H1 (cell line): ENCODE measurements around the gene SRSF9. TPM values are rescaled to one million over a fixed set of nuclear protein-coding genes. Genes with fewer than 3 reads are reported as not detected.

ENCODE experiments used
- CTCF ChIA-PET: fragments of 300-600 bp; sonication (Branson Sonifier 250); formaldehyde crosslinking; loops from one replicate; lab custom pipeline; 2021; ENCODE audit not compliant: partially characterized antibody; lab: Charles Lee
- POLR2A ChIA-PET: fragments of 300-600 bp; sonication (Branson Sonifier 250); formaldehyde crosslinking; loops from one replicate; lab custom pipeline; 2021; ENCODE audit warnings: inconsistent platforms; ENCODE audit not compliant: partially characterized antibody; lab: Charles Lee
- DNase-seq, 2 experiments: peaks; one replicate each; pipeline versions ENCODE4 v3.0.0 to v3.0.0-alpha.2; 2010 to 2022; ENCODE audit warnings: low spot score in 2 of 2, low read depth in 1 of 2, mixed read lengths in 1 of 2
- FAIRE-seq: peaks from 2 replicates; lab custom pipeline; 2011; peaks lifted over from hg19 to GRCh38; lab: Jason Lieb, UNC
- H2AFZ ChIP-seq: 2 replicates; pipeline ENCODE4 v1.8.1; 2012; ENCODE audit warnings: low read length, inconsistent platforms
- H2AK5ac ChIP-seq: 2 replicates; pipeline ENCODE4 v1.6.1; 2013; ENCODE audit warnings: low read depth, low read length
- H2BK120ac ChIP-seq: replicated peaks from 2 replicates; pipeline ENCODE3; 2013; ENCODE audit warnings: low read depth, low read length, inconsistent platforms
- H2BK12ac ChIP-seq: 2 replicates; pipeline ENCODE4 v1.6.1; 2013; ENCODE audit warnings: low read depth, low read length
- H2BK15ac ChIP-seq: 2 replicates; pipeline ENCODE4 v1.6.1; 2013; ENCODE audit warnings: low read length
- H2BK20ac ChIP-seq: 2 replicates; pipeline ENCODE4 v1.6.1; 2013; ENCODE audit warnings: low read length
- H2BK5ac ChIP-seq: 2 replicates; pipeline ENCODE4 v1.6.1; 2013; ENCODE audit warnings: low read depth, low read length
- H3K14ac ChIP-seq: 2 replicates; pipeline ENCODE4 v1.6.1; 2013; ENCODE audit warnings: inconsistent platforms; ENCODE audit not compliant: insufficient read length
- H3K18ac ChIP-seq: 2 replicates; pipeline ENCODE4 v1.6.1; 2013; ENCODE audit warnings: low read length; ENCODE audit errors: extremely low read depth
- H3K23ac ChIP-seq: 2 replicates; pipeline ENCODE4 v1.6.1; 2013; ENCODE audit warnings: inconsistent platforms; ENCODE audit not compliant: insufficient read length
- H3K23me2 ChIP-seq: 2 replicates; pipeline ENCODE4 v1.6.1; 2013; ENCODE audit warnings: low read depth, low read length
- H3K27ac ChIP-seq: 2 replicates; pipeline ENCODE4 v1.6.1; 2011; ENCODE audit warnings: low read depth, low read length, inconsistent platforms
- H3K27me3 ChIP-seq, 4 experiments: replicated peaks in 1 of 4; 1 replicate in 1 of 4; 2 replicates in 3 of 4; pipeline versions ENCODE4 v1.6.1 to v1.8.1; 2011 to 2013; ENCODE audit warnings: low read length in 3 of 4, mild to moderate bottlenecking in 3 of 4, inconsistent platforms in 2 of 4, mixed read lengths in 2 of 4, moderate library complexity in 1 of 4; ENCODE audit not compliant: control insufficient read depth in 3 of 4, insufficient read depth in 3 of 4; ENCODE audit errors: extremely low read depth in 1 of 4
- H3K36me3 ChIP-seq, 4 experiments: 2 replicates each; pipeline versions ENCODE4 v1.6.1 to v1.8.1; 2011 to 2013; ENCODE audit warnings: mild to moderate bottlenecking in 4 of 4, low read length in 3 of 4, moderate library complexity in 2 of 4, control low read depth in 1 of 4, inconsistent platforms in 1 of 4; ENCODE audit not compliant: insufficient read depth in 4 of 4, control insufficient read depth in 2 of 4
- H3K4ac ChIP-seq: replicated peaks from 2 replicates; pipeline ENCODE3; 2013; ENCODE audit warnings: low read length, low read depth, mixed read lengths, inconsistent platforms; ENCODE audit not compliant: insufficient read length
- H3K4me1 ChIP-seq, 4 experiments: replicated peaks in 1 of 4; 1 replicate in 1 of 4; 2 replicates in 3 of 4; pipeline versions ENCODE4 v1.6.1 to v1.8.1; 2011 to 2013; ENCODE audit warnings: low read length in 3 of 4, inconsistent platforms in 2 of 4, mixed read lengths in 1 of 4; ENCODE audit not compliant: insufficient read depth in 4 of 4, control insufficient read depth in 3 of 4
- H3K4me2 ChIP-seq, 2 experiments: 2 replicates each; pipeline versions ENCODE4 v1.6.1 to v1.8.1; 2011 to 2013; ENCODE audit warnings: low read depth in 2 of 2, low read length in 2 of 2, control low read depth in 1 of 2, inconsistent platforms in 1 of 2, mild to moderate bottlenecking in 1 of 2; ENCODE audit not compliant: insufficient read depth in 1 of 2
- H3K4me3 ChIP-seq, 4 experiments: fragments of 200-600, 300-600 bp in 1 of 4; sonication (generic), shearing (Covaris generic), sonication (Bioruptor Twin) in 1 of 4; 2 replicates each; pipeline versions ENCODE4 v1.5.1 to v1.8.1; 2011 to 2016; ENCODE audit warnings: low read length in 4 of 4, low read depth in 3 of 4, control low read depth in 2 of 4, inconsistent platforms in 2 of 4, mild to moderate bottlenecking in 2 of 4, mixed read lengths in 1 of 4, moderate library complexity in 1 of 4; ENCODE audit not compliant: insufficient read depth in 2 of 4; ENCODE audit errors: extremely low read depth in 1 of 4
- H3K56ac ChIP-seq: replicated peaks from 2 replicates; pipeline ENCODE3; 2013; ENCODE audit warnings: low read depth, mild to moderate bottlenecking, mixed read lengths, low read length, inconsistent platforms; ENCODE audit not compliant: insufficient read length
- H3K79me1 ChIP-seq: 2 replicates; pipeline ENCODE4 v1.6.1; 2013; ENCODE audit warnings: low read depth, low read length, control low read depth
- H3K79me2 ChIP-seq, 2 experiments: 2 replicates each; pipeline versions ENCODE4 v1.6.1 to v1.8.1; 2012 to 2013; ENCODE audit warnings: low read length in 2 of 2, mild to moderate bottlenecking in 2 of 2, inconsistent platforms in 1 of 2; ENCODE audit not compliant: insufficient read depth in 2 of 2, control insufficient read depth in 1 of 2
- H3K9ac ChIP-seq, 4 experiments: replicated peaks in 1 of 4; 1 replicate in 1 of 4; 2 replicates in 3 of 4; pipeline versions ENCODE4 v1.6.1 to v1.8.1; 2011 to 2013; ENCODE audit warnings: low read depth in 3 of 4, low read length in 3 of 4, control low read depth in 2 of 4, mild to moderate bottlenecking in 2 of 4, moderate library complexity in 2 of 4, inconsistent platforms in 1 of 4; ENCODE audit errors: extremely low read depth in 1 of 4
- H3K9me3 ChIP-seq, 2 experiments: 2 replicates each; pipeline versions ENCODE4 v1.6.1 to v1.8.1; 2012 to 2013; ENCODE audit warnings: mild to moderate bottlenecking in 2 of 2, moderate library complexity in 2 of 2, control low read depth in 1 of 2, inconsistent platforms in 1 of 2, low read depth in 1 of 2, low read length in 1 of 2, mixed read lengths in 1 of 2; ENCODE audit not compliant: insufficient read depth in 2 of 2
- H4K20me1 ChIP-seq, 2 experiments: replicated peaks in 1 of 2; 2 replicates each; pipeline versions ENCODE3 to v1.8.1; 2011 to 2013; ENCODE audit warnings: inconsistent platforms in 2 of 2, low read length in 2 of 2, mild to moderate bottlenecking in 1 of 2; ENCODE audit not compliant: insufficient read depth in 2 of 2, control insufficient read depth in 1 of 2
- H4K5ac ChIP-seq: 2 replicates; pipeline ENCODE4 v1.6.1; 2013; ENCODE audit warnings: low read length, low read depth, mixed read lengths, inconsistent platforms; ENCODE audit not compliant: insufficient read length
- H4K8ac ChIP-seq: 2 replicates; pipeline ENCODE4 v1.8.0; 2013; ENCODE audit warnings: mild to moderate bottlenecking, moderate library complexity, low read length, inconsistent platforms; ENCODE audit not compliant: insufficient read depth; ENCODE audit errors: extremely low read depth
- H4K91ac ChIP-seq: replicated peaks from 2 replicates; pipeline ENCODE3; 2013; ENCODE audit warnings: low read length, mixed read lengths, inconsistent platforms; ENCODE audit not compliant: insufficient read length
- ATF2 ChIP-seq: IDR thresholded peaks from 2 replicates; pipeline ENCODE4 v1.6.1; 2012; ENCODE audit warnings: low read length, inconsistent platforms
- CBX5 ChIP-seq: fragments of 300-800, 300-1000 bp; sonication (generic); IDR thresholded peaks from 2 replicates; pipeline ENCODE4 v1.7.1; 2016; ENCODE audit warnings: antibody characterized with exemption, low read length, low read depth
- CHD2 ChIP-seq: IDR thresholded peaks from 2 replicates; pipeline ENCODE4 v1.6.1; 2012; ENCODE audit warnings: low read length, improper control_type of control experiment
- CTBP2 ChIP-seq: IDR thresholded peaks from 2 replicates; pipeline ENCODE4 v1.7.0; 2011; ENCODE audit warnings: borderline replicate concordance, mild to moderate bottlenecking, moderate library complexity, mixed read lengths, low read length; ENCODE audit not compliant: insufficient read depth, insufficient read length
- HDAC6 ChIP-seq: IDR thresholded peaks from one replicate; pipeline ENCODE4 v1.7.1; 2012; ENCODE audit warnings: low read depth, mild to moderate bottlenecking, inconsistent platforms, low read length, moderate library complexity
- JUN ChIP-seq: IDR thresholded peaks from 2 replicates; pipeline ENCODE4 v1.6.1; 2011; ENCODE audit warnings: low read depth, mild to moderate bottlenecking, improper control_type of control experiment, low read length
- KDM1A ChIP-seq: fragments of 200-600, 300-600 bp; sonication (generic); IDR thresholded peaks from 2 replicates; pipeline ENCODE4 v1.7.1; 2016; ENCODE audit warnings: mild to moderate bottlenecking, low read length, borderline replicate concordance
- POLR2A ChIP-seq, 2 experiments: IDR thresholded peaks; 1 replicate in 1 of 2; 2 replicates in 1 of 2; pipeline ENCODE4 v1.6.1; 2011; ENCODE audit warnings: low read depth in 2 of 2, low read length in 2 of 2, mild to moderate bottlenecking in 2 of 2; ENCODE audit errors: control extremely low read depth in 1 of 2
- POU5F1 ChIP-seq: IDR thresholded peaks from 2 replicates; pipeline ENCODE4 v1.6.1; 2011; ENCODE audit warnings: low read depth, mild to moderate bottlenecking, low read length, moderate library complexity
- SAP30 ChIP-seq: fragments of 300-600 bp; sonication (generic); IDR thresholded peaks from 2 replicates; pipeline ENCODE4 v1.7.1; 2012; ENCODE audit warnings: low read length, moderate library complexity, mild to moderate bottlenecking, inconsistent platforms; ENCODE audit not compliant: insufficient read depth, insufficient replicate concordance
- SP1 ChIP-seq: IDR thresholded peaks from 2 replicates; pipeline ENCODE4 v1.6.1; 2011; ENCODE audit warnings: low read depth, low read length
- SP2 ChIP-seq: IDR thresholded peaks from 2 replicates; pipeline ENCODE4 v1.6.1; 2012; ENCODE audit warnings: mild to moderate bottlenecking, low read length, inconsistent platforms
- TAF1 ChIP-seq: IDR thresholded peaks from 2 replicates; pipeline ENCODE4 v1.6.1; 2011; ENCODE audit warnings: mild to moderate bottlenecking, low read depth, low read length
- WGBS, 2 experiments: shearing (Covaris generic) in 1 of 2; methylation state at CpG; one replicate each; pipeline versions ENCODE4 v1.1.6 to v1.1.7; 2013 to 2015; ENCODE audit warnings: low lambda C conversion rate in 2 of 2, mixed read lengths in 2 of 2, inconsistent platforms in 1 of 2, low coverage in 1 of 2, missing lambda C conversion rate in 1 of 2; ENCODE audit not compliant: insufficient replicate concordance in 2 of 2, insufficient coverage in 1 of 2, insufficient read length in 1 of 2; ENCODE audit errors: extremely low coverage in 1 of 2, missing lambda C conversion rate in 1 of 2; 5-methylcytosine and 5-hydroxymethylcytosine counted together
- polyA plus RNA-seq, 7 experiments: library from polyadenylated mRNA; depleted of rRNA in 3 of 7; stranded (reverse) in 5 of 7; unstranded in 2 of 7; fragments of >200 nt in 5 of 7; fragments of 200-250 nt in 2 of 7; gene quantifications; 1 replicate in 5 of 7; 2 replicates in 1 of 7; 4 replicates in 1 of 7; pipeline versions ENCODE4 v1.2.1 to v1.2.3, GENCODE V29; 2011 to 2013; ENCODE audit warnings: missing spikeins in 2 of 7, mixed read lengths in 2 of 7
- total RNA-seq: library from RNA; stranded (reverse); fragmentation: NEBNext Ultra II Directional; extraction: Animal tissue kit (Norgen Biotek cat#: 25700); gene quantifications from 2 replicates; pipeline ENCODE4 v1.2.1, GENCODE V29; 2021

SRSF9 gene
- total and polyA plus RNA-seq, 2 of the 8 experiments (the other 6 are each of a cell fraction or from before 2014, with no cell fraction given), result 172 to 304 TPM

GRCh38 chr12:120483621-120484020 lies 14.1 kb upstream of the SRSF9 start:
- no peak for FAIRE-seq
- DNase-seq, result no peak
- Histone ChIP-seq H3K4me1 (peaks cover 0 to 5% (median 0%) of the 10 kb centered on the region in 4 experiments; a peak in 1 of 7 replicates), H3K4ac (no peak overlapping the region), H2BK120ac (no peak overlapping the region), H2BK20ac (no peak overlapping the region), H3K36me3 (peaks cover 0 to 2% (median 0%) of the 10 kb centered on the region in 4 experiments; a peak in 1 of 8 replicates), H4K91ac (no peak overlapping the region), H2AK5ac (no peak overlapping the region), H3K23me2 (no peaks in the 10 kb centered on the region), H3K4me3 (no peak overlapping the region), H2AFZ (no peak overlapping the region), H3K56ac (no peak overlapping the region), H3K9ac (no peak overlapping the region), H2BK5ac (no peak overlapping the region), H3K79me2 (no peaks in the 10 kb centered on the region), H3K18ac (no peak overlapping the region), H2BK12ac (no peak overlapping the region), H3K23ac (no peak overlapping the region), H3K4me2 (no peak overlapping the region), H4K8ac (no peak overlapping the region), H3K27me3 (no peaks in the 10 kb centered on the region), H3K79me1 (peaks cover 2% of the 10 kb centered on the region; the same call in 1 of the 2 replicates), H3K27ac (no peak overlapping the region), H2BK15ac (no peak overlapping the region), H3K14ac (no peak overlapping the region), H3K9me3 (no peaks in the 10 kb centered on the region; a peak in 1 of 4 replicates), H4K20me1 (no peaks in the 10 kb centered on the region), H4K5ac (no peak overlapping the region)
- 91% methylated on average over 1 of the region's 1 CpG; no CpG with 5 or more reads in 1 of the 2 experiments for WGBS, 2 experiments
- ChIA-PET CTCF (interaction anchor here (0.6 to 2.2 kb wide), 7 partner anchors 8 to 420 kb away, joined by 3 to 11 read pairs (median 3); no protein-coding TSS in a partner anchor), POLR2A (interaction anchor here (0.8 to 2.0 kb wide), 7 partner anchors 9 to 37 kb away, joined by 3 to 12 read pairs (median 5); partner anchors contain the start of gene DYNLL1)
- TF ChIP-seq POU5F1 (no peak), KDM1A (no peak), TAF1 (no peak), CBX5 (no peak), CHD2 (no peak), ATF2 (no peak), SP2 (no peak), CTBP2 (no peak), HDAC6 (no peak), SAP30 (no peak), POLR2A (IDR thresholded peaks at IDR 0.05; ENCODE audit: control extremely low read depth in 1 of 2, low read depth in 2 of 2, low read length in 2 of 2) (no peak), SP1 (no peak), JUN (no peak)
